Naive thymus-derived CD4-positive, alpha-beta T cell (primary cell): Measurements from ENCODE around the gene PPFIBP2. TPM values are rescaled to one million over a fixed set of nuclear protein-coding genes. Genes with fewer than 3 reads are reported as not detected.

Experiments
- ATAC-seq: fragments of 150-1000 bp; cut with Tn5 transposase; 2 replicates; pipeline ENCODE4 v1.10.0; 2021; ENCODE audit warnings: mild to moderate bottlenecking, moderate library complexity
- CTCF ChIA-PET: fragments of 350-600 bp; sonication (Branson Sonifier 250); formaldehyde crosslinking; loops from one replicate; lab custom pipeline; 2021; ENCODE audit warnings: antibody characterized with exemption; lab: Charles Lee
- POLR2A ChIA-PET: fragments of 350-600 bp; sonication (Branson Sonifier 250); formaldehyde crosslinking; loops from one replicate; lab custom pipeline; 2021; ENCODE audit warnings: antibody characterized with exemption, inconsistent platforms; lab: Charles Lee
- DNase-seq, 9 donors: peaks; one replicate each; pipeline versions ENCODE4 v3.0.0 to v3.0.0-alpha.2; 2020 to 2022; ENCODE audit warnings: mixed read lengths in 1 of 9
- H3K27ac ChIP-seq: one replicate; pipeline ENCODE4 v1.7.0; 2013; ENCODE audit warnings: mild to moderate bottlenecking, low read depth, low read length, moderate library complexity
- H3K27me3 ChIP-seq, 2 donors: one replicate each; pipeline ENCODE4 v1.7.0; 2013; ENCODE audit warnings: low read length in 2 of 2, mild to moderate bottlenecking in 2 of 2, moderate library complexity in 2 of 2; ENCODE audit not compliant: control insufficient read depth in 2 of 2, insufficient read depth in 2 of 2
- H3K36me3 ChIP-seq, 3 experiments: 1 replicate in 2 of 3; 2 replicates in 1 of 3; pipeline ENCODE4 v1.7.0; 2013; ENCODE audit warnings: low read length in 3 of 3, mild to moderate bottlenecking in 3 of 3, moderate library complexity in 1 of 3; ENCODE audit not compliant: insufficient read depth in 3 of 3, control insufficient read depth in 2 of 3
- H3K4me1 ChIP-seq, 2 donors: one replicate each; pipeline ENCODE4 v1.7.0; 2013; ENCODE audit warnings: low read length in 2 of 2, mild to moderate bottlenecking in 2 of 2, moderate library complexity in 1 of 2; ENCODE audit not compliant: control insufficient read depth in 2 of 2, insufficient read depth in 2 of 2
- H3K4me3 ChIP-seq: 2 replicates; pipeline ENCODE4 v1.7.0; 2013; ENCODE audit warnings: mild to moderate bottlenecking, low read length
- H3K9me3 ChIP-seq, 3 experiments: 1 replicate in 2 of 3; 2 replicates in 1 of 3; pipeline ENCODE4 v1.7.0; 2013; ENCODE audit warnings: low read length in 3 of 3; ENCODE audit not compliant: control insufficient read depth in 2 of 3
- H3K27ac Mint-ChIP-seq, 9 donors: one replicate each; pipeline ENCODE4 v1.8.0; 2020 to 2022; ENCODE audit warnings: mixed read lengths in 9 of 9, mild to moderate bottlenecking in 8 of 9, moderate library complexity in 5 of 9, inconsistent platforms in 2 of 9
- H3K27me3 Mint-ChIP-seq, 5 donors: one replicate each; pipeline ENCODE4 v1.8.0; 2021 to 2022; ENCODE audit warnings: mixed read lengths in 5 of 5, mild to moderate bottlenecking in 1 of 5
- H3K36me3 Mint-ChIP-seq, 5 donors: one replicate each; pipeline ENCODE4 v1.8.0; 2020 to 2022; ENCODE audit warnings: mixed read lengths in 5 of 5, mild to moderate bottlenecking in 3 of 5, inconsistent platforms in 1 of 5
- H3K4me1 Mint-ChIP-seq, 7 donors: one replicate each; pipeline ENCODE4 v1.8.0; 2020 to 2022; ENCODE audit warnings: mixed read lengths in 7 of 7, mild to moderate bottlenecking in 3 of 7, inconsistent platforms in 1 of 7
- H3K4me3 Mint-ChIP-seq, 10 donors: one replicate each; pipeline ENCODE4 v1.8.0; 2020 to 2022; ENCODE audit warnings: mild to moderate bottlenecking in 10 of 10, mixed read lengths in 10 of 10, moderate library complexity in 6 of 10, inconsistent platforms in 2 of 10
- H3K9me3 Mint-ChIP-seq, 11 donors: one replicate each; pipeline ENCODE4 v1.8.0; 2020 to 2022; ENCODE audit warnings: mixed read lengths in 11 of 11, mild to moderate bottlenecking in 4 of 11, inconsistent platforms in 1 of 11, moderate library complexity in 1 of 11
- intact Hi-C, 2 donors: fragments of 100-400 bp; cut with micrococcal nuclease; formaldehyde crosslinking; loops; one replicate each; pipeline ENCODE4 v1.15.1; 2023
- polyA plus RNA-seq, 2 donors: library from polyadenylated mRNA; unstranded; fragments of 300-500 nt; fragmentation: Illumina TruSeq; gene quantifications; one replicate each; pipeline ENCODE4 v1.2.3, GENCODE V29; 2021
- total RNA-seq, 6 experiments: library from RNA in 5 of 6; stranded (reverse) in 5 of 6; gene quantifications; 1 replicate in 5 of 6; 2 replicates in 1 of 6; pipeline ENCODE4 v1.2.3 and lab custom pipeline; 2021 to 2026

Gene PPFIBP2
- total and polyA plus RNA-seq, 7 experiments from 2014 or later, result 5.7 to 55.6 (median 42.6) TPM

GRCh38 chr11:7564803-7565202 is 51.0 kb downstream of the PPFIBP2 start:
- H3K4me1 Mint-ChIP-seq, result peaks cover 0 to 9% (median 3%) of the 10 kb centered on the region in 7 donors
- H3K4me3 ChIP-seq, result no peak overlapping the region
- no peaks in the 10 kb centered on the region for H3K27me3 ChIP-seq
- CTCF ChIA-PET, result no interaction called here
- peaks cover 0 to 5% (median 0%) of the 10 kb centered on the region in 3 experiments for H3K9me3 ChIP-seq
- H3K27ac ChIP-seq, result no peak overlapping the region
- intact Hi-C loops, result no loop called here
- POLR2A ChIA-PET, result no interaction called here
- DNase-seq, result no peak
- peaks cover 0 to 23% (median 0%) of the 10 kb centered on the region in 3 experiments for H3K36me3 ChIP-seq
- no peak overlapping the region for H3K27ac Mint-ChIP-seq
- no peak overlapping the region for H3K4me3 Mint-ChIP-seq
- peaks cover 0 to 9% (median 3%) of the 10 kb centered on the region in 11 donors for H3K9me3 Mint-ChIP-seq
- no peak for ATAC-seq
- H3K4me1 ChIP-seq, result no peaks in the 10 kb centered on the region
- H3K27me3 Mint-ChIP-seq, result peaks cover 0 to 20% (median 0%) of the 10 kb centered on the region in 5 donors
- H3K36me3 Mint-ChIP-seq, result peaks cover 0 to 70% (median 50%) of the 10 kb centered on the region in 5 donors

- H3K4me1 Mint-ChIP-seq, result peaks cover 0 to 10% (median 4%) of the 10 kb centered on the region in 7 donors
- H3K36me3 ChIP-seq, result peaks cover 0 to 23% (median 0%) of the 10 kb centered on the region in 3 experiments
- H3K36me3 Mint-ChIP-seq, result peaks cover 0 to 75% (median 54%) of the 10 kb centered on the region in 5 donors
- intact Hi-C loops, result no loop called here
- H3K4me1 ChIP-seq, result no peaks in the 10 kb centered on the region
- H3K9me3 ChIP-seq, result peaks cover 0 to 5% (median 0%) of the 10 kb centered on the region in 3 experiments
- peaks cover 0 to 9% (median 3%) of the 10 kb centered on the region in 11 donors for H3K9me3 Mint-ChIP-seq
- no peak overlapping the region for H3K27ac ChIP-seq
- H3K27me3 ChIP-seq, result no peaks in the 10 kb centered on the region
- H3K27ac Mint-ChIP-seq, result no peak overlapping the region
- DNase-seq (no peak), ATAC-seq (no peak)
- peaks cover 0 to 33% (median 0%) of the 10 kb centered on the region in 5 donors for H3K27me3 Mint-ChIP-seq
- CTCF ChIA-PET, result no interaction called here
- POLR2A ChIA-PET, result no interaction called here
- no peak overlapping the region for H3K4me3 ChIP-seq
- H3K4me3 Mint-ChIP-seq, result no peak overlapping the region
Measured at GRCh38 chr11:7567311-7567710, 53.5 kb downstream of the PPFIBP2 start.

- H3K4me1 ChIP-seq, result no peaks in the 10 kb centered on the region
- Mint-ChIP-seq H3K4me3 (no peak overlapping the region), H3K27me3 (peaks cover 0 to 46% (median 0%) of the 10 kb centered on the region in 5 donors), H3K36me3 (peaks cover 0 to 70% (median 47%) of the 10 kb centered on the region in 5 donors), H3K4me1 (peaks cover 0 to 17% (median 4%) of the 10 kb centered on the region in 7 donors), H3K9me3 (peaks cover 0 to 9% (median 3%) of the 10 kb centered on the region in 11 donors), H3K27ac (no peak overlapping the region)
- no peak for DNase-seq
- H3K27ac ChIP-seq, result no peak overlapping the region
- no peaks in the 10 kb centered on the region for H3K27me3 ChIP-seq
- CTCF ChIA-PET, result no interaction called here
- intact Hi-C loops, result no loop called here
- POLR2A ChIA-PET, result no interaction called here
- H3K4me3 ChIP-seq, result no peak overlapping the region
- no peak for ATAC-seq
- H3K36me3 ChIP-seq, result peaks cover 0 to 23% (median 0%) of the 10 kb centered on the region in 3 experiments
- peaks cover 0 to 5% (median 0%) of the 10 kb centered on the region in 3 experiments for H3K9me3 ChIP-seq
Measured at GRCh38 chr11:7569044-7569443, 55.2 kb downstream of the PPFIBP2 start.

DNA sequence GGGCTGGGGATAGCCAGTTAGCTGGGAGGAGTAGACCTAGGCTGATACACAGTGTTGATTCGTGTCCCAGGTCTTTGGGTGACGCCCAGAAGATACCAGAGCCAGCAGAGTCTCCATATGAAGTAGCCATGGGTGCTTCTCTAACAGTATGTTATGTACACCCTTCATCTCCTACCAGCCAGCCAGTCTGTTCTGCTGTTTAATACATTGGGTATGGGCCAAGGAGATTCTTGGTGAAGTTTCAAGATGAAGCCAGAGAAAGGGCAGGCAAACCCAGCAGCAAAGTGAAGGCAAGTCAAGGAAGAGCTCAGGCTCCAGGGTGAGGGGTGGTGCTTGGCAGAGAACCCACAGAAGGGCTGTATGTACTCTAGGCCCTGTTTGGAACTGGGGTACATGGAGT is 56.4 kb downstream of the PPFIBP2 start:
- no peak for ATAC-seq
- H3K4me1 ChIP-seq, result no peaks in the 10 kb centered on the region
- DNase-seq, result no peak
- peaks cover 0 to 49% (median 0%) of the 10 kb centered on the region in 5 donors for H3K27me3 Mint-ChIP-seq
- H3K9me3 ChIP-seq, result peaks cover 0 to 5% (median 0%) of the 10 kb centered on the region in 3 experiments
- ChIA-PET POLR2A (no interaction called here), CTCF (interaction anchor here (1.0 kb wide), 1 partner anchor 16 kb away, joined by 3 read pairs; no protein-coding TSS in a partner anchor)
- H3K27ac Mint-ChIP-seq, result no peak overlapping the region
- peaks cover 0 to 9% (median 3%) of the 10 kb centered on the region in 11 donors for H3K9me3 Mint-ChIP-seq
- H3K36me3 Mint-ChIP-seq, result peaks cover 0 to 58% (median 39%) of the 10 kb centered on the region in 5 donors
- H3K4me3 Mint-ChIP-seq, result no peak overlapping the region
- peaks cover 0 to 25% (median 13%) of the 10 kb centered on the region in 7 donors for H3K4me1 Mint-ChIP-seq
- H3K36me3 ChIP-seq, result peaks cover 0 to 21% (median 0%) of the 10 kb centered on the region in 3 experiments
- H3K27ac ChIP-seq, result no peak overlapping the region
- peaks cover 0 to 2% of the 10 kb centered on the region in 2 donors for H3K27me3 ChIP-seq
- intact Hi-C loops, result loop anchor here in 1 of 2 donors (10.0 kb wide), 1 partner anchor 125 kb away; no protein-coding TSS in a partner anchor
- H3K4me3 ChIP-seq, result no peak overlapping the region

DNA sequence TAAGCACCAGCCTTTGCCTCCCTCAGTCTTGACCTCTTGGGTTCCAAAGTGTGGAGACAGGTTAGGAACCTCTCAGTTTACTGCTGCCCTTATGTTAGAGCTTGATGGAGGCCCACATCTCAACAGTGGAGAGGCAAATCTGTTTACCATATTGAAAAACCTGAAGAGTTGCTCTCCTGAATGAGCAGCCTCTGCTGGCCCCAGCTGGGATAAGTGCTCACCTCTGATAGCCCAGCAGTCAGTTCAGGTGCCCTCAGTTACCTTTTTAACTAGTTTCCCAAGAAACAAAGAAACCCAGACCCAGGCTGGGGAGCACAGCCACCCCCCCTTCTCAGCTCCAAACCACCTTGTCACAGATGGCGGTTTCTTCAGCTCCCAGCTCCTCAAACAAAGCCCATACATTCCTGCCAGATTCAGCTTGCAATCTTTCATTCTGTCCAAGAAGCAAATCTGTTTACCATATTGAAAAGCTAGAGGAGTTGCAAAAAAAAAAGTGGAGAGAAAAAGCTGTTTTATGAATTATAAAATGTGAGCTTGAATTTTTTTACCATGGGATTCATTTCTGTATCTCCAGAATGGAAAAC is 57.2 kb downstream of the PPFIBP2 start:
- peaks cover 0 to 9% (median 3%) of the 10 kb centered on the region in 11 donors for H3K9me3 Mint-ChIP-seq
- peaks cover 0 to 7% of the 10 kb centered on the region in 2 donors for H3K4me1 ChIP-seq
- H3K27me3 Mint-ChIP-seq, result peaks cover 0 to 57% (median 0%) of the 10 kb centered on the region in 5 donors
- no peak overlapping the region for H3K4me3 Mint-ChIP-seq
- H3K27me3 ChIP-seq, result peaks cover 0 to 6% of the 10 kb centered on the region in 2 donors
- no peak overlapping the region for H3K27ac Mint-ChIP-seq
- H3K9me3 ChIP-seq, result peaks cover 0 to 5% (median 0%) of the 10 kb centered on the region in 3 experiments
- intact Hi-C loops, result loop anchor here in 1 of 2 donors (10.0 kb wide), 1 partner anchor 124 kb away; no protein-coding TSS in a partner anchor
- DNase-seq, result no peak
- no peak overlapping the region for H3K27ac ChIP-seq
- ChIA-PET CTCF (interaction anchor here (1.0 to 1.5 kb wide), 3 partner anchors 13 to 322 kb away, joined by 3 to 4 read pairs (median 4); no protein-coding TSS in a partner anchor), POLR2A (no interaction called here)
- H3K36me3 Mint-ChIP-seq, result peaks cover 0 to 50% (median 31%) of the 10 kb centered on the region in 5 donors
- peaks cover 0 to 14% (median 0%) of the 10 kb centered on the region in 3 experiments for H3K36me3 ChIP-seq
- no peak for ATAC-seq
- no peak overlapping the region for H3K4me3 ChIP-seq
- H3K4me1 Mint-ChIP-seq, result peaks cover 2 to 33% (median 19%) of the 10 kb centered on the region in 7 donors

DNA sequence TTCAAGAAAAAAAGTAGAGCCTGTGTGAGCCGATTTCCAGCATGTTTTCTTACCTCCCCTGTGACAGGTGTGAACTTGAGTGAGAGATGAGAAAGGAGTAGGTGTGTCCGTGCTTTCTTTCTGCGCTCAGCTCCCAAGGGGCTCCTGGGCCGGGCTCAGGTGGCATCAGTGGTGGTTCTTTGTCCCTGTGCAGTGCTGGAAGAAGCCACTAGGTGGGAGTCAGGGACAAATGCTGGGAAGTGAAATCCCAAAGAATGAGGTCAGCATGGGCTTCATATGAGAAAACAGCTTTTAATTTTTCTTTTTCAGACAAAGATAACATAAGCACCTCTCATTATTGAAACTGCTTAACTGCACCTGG is 57.8 kb downstream of the PPFIBP2 start:
- no peak for DNase-seq
- peaks cover 0 to 6% of the 10 kb centered on the region in 2 donors for H3K27me3 ChIP-seq

More for the DNA sequence above, 57.8 kb downstream of the PPFIBP2 start:
- H3K4me1 ChIP-seq, result peaks cover 0 to 11% of the 10 kb centered on the region in 2 donors
- peaks cover 0 to 5% (median 0%) of the 10 kb centered on the region in 3 experiments for H3K9me3 ChIP-seq
- no peak overlapping the region for H3K4me3 ChIP-seq
- ATAC-seq, result peak; percentile 49
- peaks cover 8 to 39% (median 25%) of the 10 kb centered on the region in 7 donors for H3K4me1 Mint-ChIP-seq
- H3K27ac Mint-ChIP-seq, result no peak overlapping the region
- H3K36me3 ChIP-seq, result peaks cover 0 to 14% (median 0%) of the 10 kb centered on the region in 3 experiments
- H3K27ac ChIP-seq, result no peak overlapping the region
- intact Hi-C loops, result loop anchor here in 1 of 2 donors (10.0 kb wide), 1 partner anchor 123 kb away; no protein-coding TSS in a partner anchor
- H3K36me3 Mint-ChIP-seq, result peaks cover 0 to 46% (median 28%) of the 10 kb centered on the region in 5 donors
- H3K4me3 Mint-ChIP-seq, result no peak overlapping the region
- CTCF ChIA-PET, result interaction anchor here (1.1 to 1.5 kb wide), 2 partner anchors 12 to 321 kb away, joined by 4 read pairs; no protein-coding TSS in a partner anchor
- H3K9me3 Mint-ChIP-seq, result peaks cover 0 to 9% (median 3%) of the 10 kb centered on the region in 11 donors
- POLR2A ChIA-PET, result no interaction called here
- H3K27me3 Mint-ChIP-seq, result peaks cover 0 to 58% (median 0%) of the 10 kb centered on the region in 5 donors
